Measurements from ENCODE around the gene ZNF236.

DNA sequence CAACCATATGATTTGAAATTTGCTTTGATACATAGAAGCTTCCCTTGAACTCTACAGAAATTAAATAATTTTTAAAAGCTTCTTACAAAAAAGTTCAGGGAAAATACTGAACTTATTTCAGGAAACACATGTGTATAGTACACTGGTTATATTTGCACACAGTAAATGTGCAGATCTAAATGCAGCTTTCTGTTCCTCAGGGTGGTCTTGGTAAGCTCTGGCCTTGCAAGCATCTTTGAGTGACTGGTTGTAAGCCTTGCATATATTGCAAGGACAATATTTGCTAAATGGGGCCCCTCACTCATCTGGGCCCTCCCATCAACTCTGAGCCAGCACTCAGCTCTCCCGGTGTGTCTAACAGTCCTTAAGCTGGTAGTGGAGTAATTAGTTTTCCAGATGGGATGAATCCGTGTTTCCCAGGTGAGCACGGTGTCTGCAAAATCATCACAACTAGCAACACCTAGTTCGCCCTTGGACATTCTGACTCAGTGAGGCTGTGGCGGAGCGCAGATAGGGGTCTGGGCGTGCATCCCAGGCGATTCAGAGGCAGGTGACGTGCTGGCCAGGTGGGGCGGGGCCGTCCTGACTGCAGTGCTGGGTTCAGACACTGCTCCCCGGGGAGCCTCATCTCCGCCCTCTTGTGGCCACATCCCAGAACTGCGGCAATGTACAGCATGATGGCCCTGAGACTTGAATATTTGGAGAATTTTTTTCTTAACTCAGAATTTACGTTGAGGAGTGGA is 160.7 kb downstream of the ZNF236 start:
- TF ChIP-seq, protein P1, sequence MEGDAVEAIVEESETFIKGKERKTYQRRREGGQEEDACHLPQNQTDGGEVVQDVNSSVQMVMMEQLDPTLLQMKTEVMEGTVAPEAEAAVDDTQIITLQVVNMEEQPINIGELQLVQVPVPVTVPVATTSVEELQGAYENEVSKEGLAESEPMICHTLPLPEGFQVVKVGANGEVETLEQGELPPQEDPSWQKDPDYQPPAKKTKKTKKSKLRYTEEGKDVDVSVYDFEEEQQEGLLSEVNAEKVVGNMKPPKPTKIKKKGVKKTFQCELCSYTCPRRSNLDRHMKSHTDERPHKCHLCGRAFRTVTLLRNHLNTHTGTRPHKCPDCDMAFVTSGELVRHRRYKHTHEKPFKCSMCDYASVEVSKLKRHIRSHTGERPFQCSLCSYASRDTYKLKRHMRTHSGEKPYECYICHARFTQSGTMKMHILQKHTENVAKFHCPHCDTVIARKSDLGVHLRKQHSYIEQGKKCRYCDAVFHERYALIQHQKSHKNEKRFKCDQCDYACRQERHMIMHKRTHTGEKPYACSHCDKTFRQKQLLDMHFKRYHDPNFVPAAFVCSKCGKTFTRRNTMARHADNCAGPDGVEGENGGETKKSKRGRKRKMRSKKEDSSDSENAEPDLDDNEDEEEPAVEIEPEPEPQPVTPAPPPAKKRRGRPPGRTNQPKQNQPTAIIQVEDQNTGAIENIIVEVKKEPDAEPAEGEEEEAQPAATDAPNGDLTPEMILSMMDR (IDR thresholded peaks at IDR 0.05; ENCODE audit: extremely low read depth in 1 of 2, insufficient read depth in 1 of 2, low read depth in 1 of 2, low read length in 2 of 2): peak; percentile 89 to 91
- no peak for TF ChIP-seq FOS (IDR thresholded peaks at IDR 0.05; ENCODE audit: borderline replicate concordance, insufficient read depth, low read length)
- no peak for TF ChIP-seq POLR2A (IDR thresholded peaks at IDR 0.05; ENCODE audit: low read depth, low read length)
- TF ChIP-seq, protein P2, sequence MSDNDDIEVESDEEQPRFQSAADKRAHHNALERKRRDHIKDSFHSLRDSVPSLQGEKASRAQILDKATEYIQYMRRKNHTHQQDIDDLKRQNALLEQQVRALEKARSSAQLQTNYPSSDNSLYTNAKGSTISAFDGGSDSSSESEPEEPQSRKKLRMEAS (IDR thresholded peaks at IDR 0.05; ENCODE audit: insufficient read depth, insufficient read length): no peak

Measured in endothelial cell of umbilical vein (primary cell).